ENCODE measurements around the gene KIF18A. TPM values are rescaled to one million over a fixed set of nuclear protein-coding genes. Genes with fewer than 3 reads are reported as not detected.

KIF18A gene
- total RNA-seq, 2 donors from 2014 or later, result 4.1 to 10.2 TPM

- no peak overlapping the region for H3K27ac ChIP-seq
- H3K9ac ChIP-seq (ENCODE audit: low read depth in 2 of 2, low read length in 2 of 2), result no peak overlapping the region
- no peaks in the 10 kb centered on the region for H3K4me1 ChIP-seq
- H3K36me3 ChIP-seq, result no peaks in the 10 kb centered on the region
- no peaks in the 10 kb centered on the region for H3K9me3 ChIP-seq
- no peak for DNase-seq
- intact Hi-C loops (cut with DNase I), result no loop called here
- no peaks in the 10 kb centered on the region for H3K27me3 ChIP-seq
- no peak for TF ChIP-seq CTCF (IDR thresholded peaks at IDR 0.05)
- no peak overlapping the region for H3K4me3 ChIP-seq
Observed at GRCh38 chr11:28054821-28055220, 53.1 kb downstream of the KIF18A start.

GRCh38 chr11:28049338-28050216 lies 58.4 kb downstream of the KIF18A start:
- DNase-seq, result no peak
- intact Hi-C loops (cut with DNase I), result no loop called here
- Histone ChIP-seq H3K27me3 (no peaks in the 10 kb centered on the region), H3K9me3 (no peaks in the 10 kb centered on the region), H3K4me1 (no peaks in the 10 kb centered on the region), H3K4me3 (no peak overlapping the region), H3K36me3 (no peaks in the 10 kb centered on the region), H3K9ac (ENCODE audit: low read depth in 2 of 2, low read length in 2 of 2) (no peak overlapping the region), H3K27ac (no peak overlapping the region)
- TF ChIP-seq CTCF (IDR thresholded peaks at IDR 0.05), result no peak

GRCh38 chr11:28048812-28049211 lies 59.1 kb downstream of the KIF18A start:
- no peaks in the 10 kb centered on the region for H3K9me3 ChIP-seq
- H3K4me1 ChIP-seq, result no peaks in the 10 kb centered on the region
- no peak overlapping the region for H3K4me3 ChIP-seq
- H3K27me3 ChIP-seq, result no peaks in the 10 kb centered on the region
- H3K27ac ChIP-seq, result no peak overlapping the region
- H3K9ac ChIP-seq (ENCODE audit: low read depth in 2 of 2, low read length in 2 of 2), result no peak overlapping the region
- H3K36me3 ChIP-seq, result no peaks in the 10 kb centered on the region
- DNase-seq, result no peak
- no peak for TF ChIP-seq CTCF (IDR thresholded peaks at IDR 0.05)
- intact Hi-C loops (cut with DNase I), result no loop called here

GRCh38 chr11:28043930-28044709 lies 63.8 kb downstream of the KIF18A start:
- H3K4me3 ChIP-seq, result no peak overlapping the region
- no peaks in the 10 kb centered on the region for H3K4me1 ChIP-seq
- H3K36me3 ChIP-seq, result no peaks in the 10 kb centered on the region
- no peaks in the 10 kb centered on the region for H3K27me3 ChIP-seq
- TF ChIP-seq CTCF (IDR thresholded peaks at IDR 0.05), result no peak
- no peaks in the 10 kb centered on the region for H3K9me3 ChIP-seq
- no peak for DNase-seq
- no peak overlapping the region for H3K27ac ChIP-seq
- intact Hi-C loops (cut with DNase I), result no loop called here
- H3K9ac ChIP-seq (ENCODE audit: low read depth in 2 of 2, low read length in 2 of 2), result no peak overlapping the region

GRCh38 chr11:28040384-28040783 lies 67.6 kb downstream of the KIF18A start:
- Histone ChIP-seq H3K4me1 (no peaks in the 10 kb centered on the region), H3K9me3 (no peaks in the 10 kb centered on the region), H3K9ac (ENCODE audit: low read depth in 2 of 2, low read length in 2 of 2) (no peak overlapping the region), H3K27me3 (no peaks in the 10 kb centered on the region), H3K27ac (no peak overlapping the region), H3K4me3 (no peak overlapping the region), H3K36me3 (no peaks in the 10 kb centered on the region)
- no peak for DNase-seq
- intact Hi-C loops (cut with DNase I), result no loop called here
- no peak for TF ChIP-seq CTCF (IDR thresholded peaks at IDR 0.05)
